Measurements from ENCODE around the gene DNAL4. TPM values are rescaled to one million over a fixed set of nuclear protein-coding genes. Genes with fewer than 3 reads are reported as not detected.
A peak's percentile ranks its signal among the peaks of the same experiment; 100 is the strongest.
"Not testable (repeated sequence)": the region's sequence is repeated elsewhere in the genome, so short reads cannot be mapped to it uniquely, and the experiment has no call there.

Gene DNAL4
- total and polyA plus RNA-seq, 3 donors from 2014 or later, result 54.4 to 107 (median 76.8) TPM

GRCh38 chr22:38817196-38817595 lies 23.3 kb upstream of the DNAL4 start:
- no peaks in the 10 kb centered on the region for H3K36me3 ChIP-seq (ENCODE audit: low read depth, missing control alignments)
- DNase-seq, result no peak
- TF ChIP-seq CTCF (IDR thresholded peaks at IDR 0.05) (no peak), POLR2A (IDR thresholded peaks at IDR 0.05) (no peak)
- intact Hi-C loops (cut with DNase I; ENCODE audit: low total_unique reads), result no loop called here
- H3K9me3 ChIP-seq, result no peaks in the 10 kb centered on the region
- no peak overlapping the region for H3K27ac ChIP-seq
- H3K27me3 ChIP-seq, result no peaks in the 10 kb centered on the region
- 91 to 96% methylated on average over 6 of the region's 6 CpGs for whole genome bisulfite sequencing, 2 donors
- H3K4me3 ChIP-seq, result no peak overlapping the region
- no peaks in the 10 kb centered on the region for H3K4me1 ChIP-seq

- H3K27me3 ChIP-seq, result no peaks in the 10 kb centered on the region
- H3K4me3 ChIP-seq, result no peak overlapping the region
- no peaks in the 10 kb centered on the region for H3K4me1 ChIP-seq
- intact Hi-C loops (cut with DNase I; ENCODE audit: low total_unique reads), result no loop called here
- no peak for DNase-seq
- no peak for TF ChIP-seq POLR2A (IDR thresholded peaks at IDR 0.05)
- no peak for TF ChIP-seq CTCF (IDR thresholded peaks at IDR 0.05)
- WGBS, 2 donors, result 33 to 76% methylated on average over 1 of the region's 1 CpG
- H3K9me3 ChIP-seq, result no peaks in the 10 kb centered on the region
- H3K27ac ChIP-seq, result no peak overlapping the region
- H3K36me3 ChIP-seq (ENCODE audit: low read depth, missing control alignments), result no peaks in the 10 kb centered on the region
Measured at GRCh38 chr22:38815842-38816241, 21.9 kb upstream of the DNAL4 start.

- no peaks in the 10 kb centered on the region for H3K27me3 ChIP-seq
- intact Hi-C loops (cut with DNase I; ENCODE audit: low total_unique reads), result no loop called here
- no peaks in the 10 kb centered on the region for H3K4me1 ChIP-seq
- DNase-seq, result no peak
- H3K4me3 ChIP-seq, result no peak overlapping the region
- no peaks in the 10 kb centered on the region for H3K36me3 ChIP-seq (ENCODE audit: low read depth, missing control alignments)
- 85 to 90% methylated on average over 2 of the region's 2 CpGs for WGBS, 2 donors
- H3K9me3 ChIP-seq, result no peaks in the 10 kb centered on the region
- H3K27ac ChIP-seq, result no peak overlapping the region
- TF ChIP-seq POLR2A (IDR thresholded peaks at IDR 0.05) (no peak), CTCF (IDR thresholded peaks at IDR 0.05) (no peak)
Measured at GRCh38 chr22:38811241-38811640, 17.3 kb upstream of the DNAL4 start.

- H3K9me3 ChIP-seq; H3K27me3 ChIP-seq; H3K36me3 ChIP-seq (ENCODE audit: low read depth, missing control alignments); H3K27ac ChIP-seq; DNase-seq; H3K4me3 ChIP-seq; intact Hi-C loops (cut with DNase I; ENCODE audit: low total_unique reads); H3K4me1 ChIP-seq: not testable (repeated sequence)
- WGBS, 2 donors, result 72 to 80% methylated on average over 8 of the region's 8 CpGs
Measured at GRCh38 chr22:38805041-38805593, 11.2 kb upstream of the DNAL4 start.

GRCh38 chr22:38802671-38803121 lies 8.8 kb upstream of the DNAL4 start:
- DNase-seq, result peak; percentile 55
- H3K4me1 ChIP-seq, result no peaks in the 10 kb centered on the region
- WGBS, 2 donors, result 44 to 50% methylated on average over 10 of the region's 10 CpGs
- H3K27ac ChIP-seq, result no peak overlapping the region
- intact Hi-C loops (cut with DNase I; ENCODE audit: low total_unique reads), result no loop called here
- H3K27me3 ChIP-seq, result no peaks in the 10 kb centered on the region
- H3K4me3 ChIP-seq, result no peak overlapping the region
- TF ChIP-seq CTCF (IDR thresholded peaks at IDR 0.05) (no peak), POLR2A (IDR thresholded peaks at IDR 0.05) (no peak)
- no peaks in the 10 kb centered on the region for H3K36me3 ChIP-seq (ENCODE audit: low read depth, missing control alignments)
- no peaks in the 10 kb centered on the region for H3K9me3 ChIP-seq
